ENCODE data around the gene FRK.

FRK gene

GRCh38 chr6:116004841-116005815 is 55.6 kb downstream of the FRK start:
- in situ Hi-C loops (cut with HindIII; ENCODE audit: low sequenced_read_pairs) = no loop called here
- TF ChIP-seq CTCF (IDR thresholded peaks at IDR 0.05; ENCODE audit: low read depth, low read length) = no peak
- peak; percentile 55 for DNase-seq (ENCODE audit: low read depth, low spot score)
- H3K4me3 ChIP-seq (ENCODE audit: low read depth, low read length) = no peak overlapping the region

- in situ Hi-C loops (cut with HindIII; ENCODE audit: low sequenced_read_pairs) = no loop called here
- H3K4me3 ChIP-seq (ENCODE audit: low read depth, low read length) = no peak overlapping the region
- DNase-seq (ENCODE audit: low read depth, low spot score) = no peak
- TF ChIP-seq CTCF (IDR thresholded peaks at IDR 0.05; ENCODE audit: low read depth, low read length) = no peak
Observed at GRCh38 chr6:116003668-116004067, 57.0 kb downstream of the FRK start.

GRCh38 chr6:116002756-116003155 is 57.9 kb downstream of the FRK start:
- TF ChIP-seq CTCF (IDR thresholded peaks at IDR 0.05; ENCODE audit: low read depth, low read length) = no peak
- no peak for DNase-seq (ENCODE audit: low read depth, low spot score)
- H3K4me3 ChIP-seq (ENCODE audit: low read depth, low read length) = no peak overlapping the region
- in situ Hi-C loops (cut with HindIII; ENCODE audit: low sequenced_read_pairs) = no loop called here

GRCh38 chr6:115999235-115999634 is 61.5 kb downstream of the FRK start:
- H3K4me3 ChIP-seq (ENCODE audit: low read depth, low read length) = no peak overlapping the region
- no peak for DNase-seq (ENCODE audit: low read depth, low spot score)
- in situ Hi-C loops (cut with HindIII; ENCODE audit: low sequenced_read_pairs) = no loop called here
- no peak for TF ChIP-seq CTCF (IDR thresholded peaks at IDR 0.05; ENCODE audit: low read depth, low read length)

- no peak for DNase-seq (ENCODE audit: low read depth, low spot score)
- H3K4me3 ChIP-seq (ENCODE audit: low read depth, low read length) = no peak overlapping the region
- no peak for TF ChIP-seq CTCF (IDR thresholded peaks at IDR 0.05; ENCODE audit: low read depth, low read length)
- in situ Hi-C loops (cut with HindIII; ENCODE audit: low sequenced_read_pairs) = no loop called here
Observed at GRCh38 chr6:115997990-115998585, 62.6 kb downstream of the FRK start.

GRCh38 chr6:115986026-115986425 is 74.7 kb downstream of the FRK start:
- in situ Hi-C loops (cut with HindIII; ENCODE audit: low sequenced_read_pairs) = no loop called here
- H3K4me3 ChIP-seq (ENCODE audit: low read depth, low read length) = no peak overlapping the region
- DNase-seq (ENCODE audit: low read depth, low spot score) = no peak
- no peak for TF ChIP-seq CTCF (IDR thresholded peaks at IDR 0.05; ENCODE audit: low read depth, low read length)
